Hepatic stellate cell (primary cell): ENCODE measurements around the gene MOCS1.

Source experiments
- DNase-seq: peaks from one replicate; pipeline ENCODE4 v3.0.0; 2011; ENCODE audit warnings: low spot score

The MOCS1 gene

GRCh38 chr6:39924283-39924682 is 10.0 kb downstream of the MOCS1 start:
- no peak for DNase-seq

GRCh38 chr6:39923861-39924260 is 10.4 kb downstream of the MOCS1 start:
- no peak for DNase-seq

- no peak for DNase-seq
Observed at GRCh38 chr6:39923394-39923793, 10.9 kb downstream of the MOCS1 start.

GRCh38 chr6:39922821-39923220 is 11.4 kb downstream of the MOCS1 start:
- DNase-seq, result no peak

- DNase-seq, result no peak
Observed at GRCh38 chr6:39920157-39920556, 14.1 kb downstream of the MOCS1 start.

- no peak for DNase-seq
Observed at GRCh38 chr6:39918831-39919230, 15.4 kb downstream of the MOCS1 start.

- no peak for DNase-seq
Observed at GRCh38 chr6:39917981-39918380, 16.3 kb downstream of the MOCS1 start.

- DNase-seq, result no peak
Observed at GRCh38 chr6:39917329-39917728, 16.9 kb downstream of the MOCS1 start.

- DNase-seq, result no peak
Observed at GRCh38 chr6:39915866-39916265, 18.4 kb downstream of the MOCS1 start.

GRCh38 chr6:39914239-39914638 is 20.0 kb downstream of the MOCS1 start:
- DNase-seq, result no peak

- DNase-seq, result no peak
Observed at GRCh38 chr6:39913391-39913916, 20.8 kb downstream of the MOCS1 start.

GRCh38 chr6:39912446-39912845 is 21.8 kb downstream of the MOCS1 start:
- DNase-seq, result no peak

GRCh38 chr6:39911513-39912125 is 22.6 kb downstream of the MOCS1 start:
- no peak for DNase-seq

GRCh38 chr6:39910744-39911143 is 23.5 kb downstream of the MOCS1 start:
- DNase-seq, result no peak

- no peak for DNase-seq
Observed at GRCh38 chr6:39910164-39910563, 24.1 kb downstream of the MOCS1 start.

- no peak for DNase-seq
Observed at GRCh38 chr6:39909701-39910100, 24.6 kb downstream of the MOCS1 start.

- DNase-seq, result no peak
Observed at GRCh38 chr6:39908838-39909583, 25.3 kb downstream of the MOCS1 start.

GRCh38 chr6:39907871-39908575 is 26.2 kb downstream of the MOCS1 start:
- DNase-seq, result no peak

GRCh38 chr6:39906318-39906761 is 27.9 kb downstream of the MOCS1 start:
- no peak for DNase-seq

GRCh38 chr6:39905640-39905975 is 28.7 kb downstream of the MOCS1 start:
- DNase-seq, result no peak

GRCh38 chr6:39904946-39905639 is 29.2 kb downstream of the MOCS1 start:
- DNase-seq, result no peak

- no peak for DNase-seq
Observed at GRCh38 chr6:39903656-39904055, 30.6 kb downstream of the MOCS1 start.
